Measurements from ENCODE around the gene ARID4A.
"Not testable (repeated sequence)": the region's sequence is repeated elsewhere in the genome, so short reads cannot be mapped to it uniquely, and the experiment has no call there.

ARID4A gene

DNA sequence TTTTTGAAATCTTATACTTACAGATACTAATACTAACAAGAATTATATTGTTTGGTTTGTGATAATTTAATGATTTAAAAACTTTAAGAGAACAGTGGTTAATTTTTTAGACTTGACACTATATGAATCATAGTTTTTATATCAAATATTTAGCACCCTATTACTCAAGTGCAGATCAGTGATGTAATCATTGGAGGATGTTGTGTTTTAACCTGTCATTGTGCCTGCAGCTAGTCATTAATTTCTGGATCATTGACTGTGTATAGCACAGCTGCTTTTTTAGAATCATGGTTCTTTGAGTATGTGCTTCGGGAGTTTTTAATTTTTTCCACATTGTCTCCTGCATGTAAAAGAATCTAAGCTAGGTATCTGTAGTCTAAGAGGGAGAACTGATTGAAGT, 17.3 kb downstream of the ARID4A start:
- Histone ChIP-seq H3K9me3 (ENCODE audit: control insufficient read depth, insufficient read depth, low read depth, low read length) (no peaks in the 10 kb centered on the region), H3K9ac (ENCODE audit: low read length) (no peak overlapping the region), H3K36me3 (ENCODE audit: control insufficient read depth, insufficient read depth, low read length) (peaks cover 14% of the 10 kb centered on the region), H3K4me3 (ENCODE audit: low read depth, low read length) (no peak overlapping the region), H3K4me1 (ENCODE audit: control insufficient read depth, insufficient read depth, low read length) (no peaks in the 10 kb centered on the region), H3K27ac (ENCODE audit: low read depth, low read length) (no peak overlapping the region), H3K27me3 (ENCODE audit: control insufficient read depth, insufficient read depth, low read length) (no peaks in the 10 kb centered on the region)

DNA sequence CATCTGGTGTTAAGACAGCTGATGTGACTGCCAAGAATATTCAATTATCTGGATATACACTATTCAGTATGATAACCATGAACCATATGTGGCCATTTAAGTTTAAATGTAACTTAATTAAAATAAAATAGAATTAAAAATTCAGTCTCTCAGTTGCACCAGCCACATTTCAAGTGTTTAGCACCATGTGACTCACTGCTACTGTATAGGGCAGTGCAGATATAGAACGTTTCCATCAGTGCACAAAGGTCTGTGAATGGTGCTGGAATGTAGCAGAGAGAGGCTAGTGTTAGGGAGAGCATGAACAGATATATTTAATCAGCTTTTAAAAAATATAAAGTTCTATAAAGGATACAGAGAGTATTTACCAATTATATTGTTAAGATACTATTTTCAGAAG, 28.7 kb downstream of the ARID4A start:
- H3K27me3 ChIP-seq (ENCODE audit: control insufficient read depth, insufficient read depth, low read length), result no peaks in the 10 kb centered on the region
- no peak overlapping the region for H3K27ac ChIP-seq (ENCODE audit: low read depth, low read length)
- peaks cover 8% of the 10 kb centered on the region for H3K4me1 ChIP-seq (ENCODE audit: control insufficient read depth, insufficient read depth, low read length)
- H3K9me3 ChIP-seq (ENCODE audit: control insufficient read depth, insufficient read depth, low read depth, low read length), result no peaks in the 10 kb centered on the region
- no peak overlapping the region for H3K4me3 ChIP-seq (ENCODE audit: low read depth, low read length)
- no peak overlapping the region for H3K9ac ChIP-seq (ENCODE audit: low read length)
- H3K36me3 ChIP-seq (ENCODE audit: control insufficient read depth, insufficient read depth, low read length), result peaks cover 61% of the 10 kb centered on the region

DNA sequence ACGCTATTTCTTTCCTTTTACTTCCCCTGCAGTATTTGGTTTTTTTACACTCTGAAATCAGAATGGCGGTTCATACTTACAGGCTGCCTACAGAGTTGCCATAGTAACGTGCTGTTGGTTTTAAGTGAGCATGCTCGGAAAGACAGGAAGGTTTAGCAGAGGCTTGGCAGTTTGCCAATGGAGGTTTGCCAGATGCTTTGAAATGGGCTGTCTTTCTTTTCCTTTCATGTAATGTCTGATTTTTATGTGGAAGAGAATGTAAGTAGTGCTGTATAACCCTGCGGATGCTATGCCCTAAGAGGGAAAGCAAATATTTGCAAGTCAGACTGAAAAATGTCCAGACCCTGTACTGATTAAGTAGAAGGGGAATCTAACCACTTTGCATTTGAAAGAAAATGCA, 32.8 kb downstream of the ARID4A start:
- peaks cover 8% of the 10 kb centered on the region for H3K4me1 ChIP-seq (ENCODE audit: control insufficient read depth, insufficient read depth, low read length)
- H3K36me3 ChIP-seq (ENCODE audit: control insufficient read depth, insufficient read depth, low read length), result peaks cover 44% of the 10 kb centered on the region
- H3K27me3 ChIP-seq (ENCODE audit: control insufficient read depth, insufficient read depth, low read length), result no peaks in the 10 kb centered on the region
- H3K4me3 ChIP-seq (ENCODE audit: low read depth, low read length), result no peak overlapping the region
- H3K9ac ChIP-seq (ENCODE audit: low read length), result no peak overlapping the region
- peak overlapping the region; percentile 42; the same call in 1 of the 2 replicates for H3K27ac ChIP-seq (ENCODE audit: low read depth, low read length)
- H3K9me3 ChIP-seq (ENCODE audit: control insufficient read depth, insufficient read depth, low read depth, low read length), result no peaks in the 10 kb centered on the region

DNA sequence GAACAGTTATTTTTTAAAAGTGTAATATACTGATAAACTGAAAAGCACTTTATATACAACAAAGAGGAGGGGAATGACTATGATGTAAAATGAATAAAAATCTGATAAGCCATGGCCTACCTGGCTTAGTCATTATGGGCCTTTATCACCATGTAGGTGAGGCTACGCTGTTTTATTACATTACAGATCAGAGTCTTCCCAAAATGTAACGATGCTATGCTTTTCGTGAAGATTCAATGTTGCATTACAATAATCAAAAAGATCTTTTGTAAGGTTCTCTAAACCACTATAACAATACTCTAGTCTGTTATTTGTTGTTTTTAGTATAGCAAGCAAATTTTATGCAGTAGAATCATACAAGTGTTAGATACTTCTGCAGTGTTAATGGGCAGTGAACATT, 34.2 kb downstream of the ARID4A start:
- Histone ChIP-seq H3K4me3 (ENCODE audit: low read depth, low read length) (no peak overlapping the region), H3K4me1 (ENCODE audit: control insufficient read depth, insufficient read depth, low read length) (peaks cover 8% of the 10 kb centered on the region), H3K9me3 (ENCODE audit: control insufficient read depth, insufficient read depth, low read depth, low read length) (no peaks in the 10 kb centered on the region), H3K27me3 (ENCODE audit: control insufficient read depth, insufficient read depth, low read length) (no peaks in the 10 kb centered on the region), H3K36me3 (ENCODE audit: control insufficient read depth, insufficient read depth, low read length) (peaks cover 39% of the 10 kb centered on the region), H3K9ac (ENCODE audit: low read length) (no peak overlapping the region), H3K27ac (ENCODE audit: low read depth, low read length) (no peak overlapping the region)

DNA sequence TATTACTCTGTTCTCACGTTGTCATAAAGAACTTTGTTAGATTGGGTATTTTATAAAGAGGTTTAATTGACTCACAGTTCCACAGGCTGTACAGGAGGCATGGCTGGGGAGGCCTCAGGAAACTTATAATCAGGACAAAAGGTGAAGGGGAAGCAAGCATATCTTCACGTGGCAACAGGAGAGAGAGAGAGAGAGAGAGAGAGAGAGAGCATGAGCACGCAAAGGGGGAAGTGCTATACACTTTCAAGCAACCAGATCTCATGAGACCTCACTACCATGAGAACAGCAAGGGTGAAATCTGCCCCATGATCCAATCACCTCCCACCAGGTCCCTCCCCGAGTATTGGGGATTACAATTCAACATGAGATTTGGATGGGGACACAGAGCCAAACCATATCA, 41.3 kb downstream of the ARID4A start:
- not testable (repeated sequence) for H3K4me1 ChIP-seq (ENCODE audit: control insufficient read depth, insufficient read depth, low read length); H3K4me3 ChIP-seq (ENCODE audit: low read depth, low read length); H3K9ac ChIP-seq (ENCODE audit: low read length); H3K27ac ChIP-seq (ENCODE audit: low read depth, low read length); H3K27me3 ChIP-seq (ENCODE audit: control insufficient read depth, insufficient read depth, low read length); H3K9me3 ChIP-seq (ENCODE audit: control insufficient read depth, insufficient read depth, low read depth, low read length)
- peaks cover 22% of the 10 kb centered on the region for H3K36me3 ChIP-seq (ENCODE audit: control insufficient read depth, insufficient read depth, low read length)

DNA sequence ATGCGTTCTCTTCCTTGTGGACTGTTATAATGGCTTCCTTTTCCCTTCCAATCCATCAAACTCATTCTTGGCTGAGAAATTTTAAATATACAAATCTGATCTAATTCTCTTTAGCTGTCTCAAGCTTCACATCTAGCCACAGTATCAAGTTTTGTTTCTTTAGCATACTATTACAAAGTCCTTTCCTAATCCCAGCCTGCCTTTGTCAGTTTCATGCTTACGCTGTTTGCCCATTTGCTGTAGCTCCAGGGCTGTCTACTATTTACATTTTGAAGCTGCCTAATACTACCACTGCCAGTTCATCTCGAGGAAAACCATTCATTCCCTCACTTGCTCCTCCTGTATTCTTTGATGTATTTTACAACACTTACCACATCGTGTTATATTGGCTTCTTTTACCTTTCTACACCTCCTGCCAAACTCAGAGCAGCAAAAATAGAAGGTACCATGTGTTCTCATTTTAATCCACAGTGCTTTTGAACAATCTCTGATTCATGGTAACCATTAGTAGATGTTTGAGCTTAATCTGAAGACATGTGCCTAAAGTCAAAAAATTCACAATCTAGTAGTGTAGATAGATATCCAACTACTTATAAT, 42.9 kb downstream of the ARID4A start:
- Histone ChIP-seq H3K9me3 (ENCODE audit: control insufficient read depth, insufficient read depth, low read depth, low read length) (no peaks in the 10 kb centered on the region), H3K9ac (ENCODE audit: low read length) (no peak overlapping the region), H3K4me3 (ENCODE audit: low read depth, low read length) (no peak overlapping the region), H3K4me1 (ENCODE audit: control insufficient read depth, insufficient read depth, low read length) (no peaks in the 10 kb centered on the region), H3K27me3 (ENCODE audit: control insufficient read depth, insufficient read depth, low read length) (no peaks in the 10 kb centered on the region), H3K27ac (ENCODE audit: low read depth, low read length) (no peak overlapping the region), H3K36me3 (ENCODE audit: control insufficient read depth, insufficient read depth, low read length) (peaks cover 24% of the 10 kb centered on the region)

DNA sequence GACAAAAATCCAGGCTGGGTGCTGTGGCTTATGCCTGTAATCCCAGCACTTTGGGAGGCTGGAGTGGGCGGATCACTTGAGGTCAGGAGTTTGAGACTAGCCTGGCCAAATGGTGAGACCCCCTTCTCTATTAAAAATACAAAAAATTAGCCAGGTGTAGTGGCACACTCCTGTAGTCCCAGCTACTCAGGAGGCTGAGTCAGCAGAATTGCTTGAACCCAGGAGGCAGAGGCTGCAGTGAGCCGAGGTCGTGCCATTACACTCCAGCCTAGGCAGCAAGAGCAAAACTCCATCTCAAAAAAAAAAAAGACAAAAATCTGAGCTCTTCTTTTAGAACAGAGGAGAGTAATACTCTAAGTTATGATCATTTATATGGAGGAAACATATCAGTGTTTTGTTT, 45.2 kb downstream of the ARID4A start:
- H3K4me1 ChIP-seq (ENCODE audit: control insufficient read depth, insufficient read depth, low read length); H3K4me3 ChIP-seq (ENCODE audit: low read depth, low read length); H3K27me3 ChIP-seq (ENCODE audit: control insufficient read depth, insufficient read depth, low read length); H3K9me3 ChIP-seq (ENCODE audit: control insufficient read depth, insufficient read depth, low read depth, low read length); H3K9ac ChIP-seq (ENCODE audit: low read length); H3K27ac ChIP-seq (ENCODE audit: low read depth, low read length): not testable (repeated sequence)
- H3K36me3 ChIP-seq (ENCODE audit: control insufficient read depth, insufficient read depth, low read length), result peaks cover 36% of the 10 kb centered on the region

DNA sequence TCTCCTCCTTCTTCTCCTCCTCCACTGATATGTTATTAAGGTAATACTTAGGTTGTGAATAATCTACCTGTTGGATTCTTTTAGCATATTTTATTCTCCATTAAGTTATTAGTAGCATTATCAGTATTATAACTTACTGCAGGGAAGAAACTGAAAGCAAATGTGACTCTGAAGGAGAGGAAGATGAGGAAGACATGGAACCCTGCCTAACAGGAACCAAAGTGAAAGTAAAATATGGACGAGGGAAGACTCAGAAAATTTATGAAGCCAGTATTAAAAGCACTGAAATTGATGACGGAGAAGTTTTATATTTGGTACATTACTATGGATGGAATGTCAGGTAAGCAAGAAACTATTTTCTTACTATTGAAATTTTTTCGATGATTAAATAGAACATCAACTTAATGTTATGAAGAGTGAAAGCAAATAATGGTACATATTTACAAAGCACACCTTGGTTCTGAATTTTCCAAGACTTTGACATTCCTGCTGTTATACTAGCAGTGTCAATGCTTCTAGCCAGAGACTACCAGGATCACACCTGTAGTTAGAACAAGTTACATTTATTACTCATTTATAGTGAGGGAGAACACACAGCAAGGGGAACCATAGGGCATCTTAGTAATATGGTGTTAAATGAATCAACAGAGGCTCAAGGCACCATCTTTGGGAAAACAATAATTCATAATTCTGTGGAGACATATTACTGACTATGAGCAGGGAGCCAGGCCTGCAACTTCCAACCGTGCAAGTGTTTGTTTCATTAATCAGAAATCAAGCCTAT, 55.4 kb downstream of the ARID4A start:
- Histone ChIP-seq H3K9ac (ENCODE audit: low read length) (no peak overlapping the region), H3K36me3 (ENCODE audit: control insufficient read depth, insufficient read depth, low read length) (peaks cover 41% of the 10 kb centered on the region), H3K4me1 (ENCODE audit: control insufficient read depth, insufficient read depth, low read length) (no peaks in the 10 kb centered on the region), H3K27me3 (ENCODE audit: control insufficient read depth, insufficient read depth, low read length) (no peaks in the 10 kb centered on the region), H3K4me3 (ENCODE audit: low read depth, low read length) (no peak overlapping the region), H3K9me3 (ENCODE audit: control insufficient read depth, insufficient read depth, low read depth, low read length) (no peaks in the 10 kb centered on the region), H3K27ac (ENCODE audit: low read depth, low read length) (0 out of 2 replicates have a peak overlapping the region, but pooled peaks have one; percentile 38)

DNA sequence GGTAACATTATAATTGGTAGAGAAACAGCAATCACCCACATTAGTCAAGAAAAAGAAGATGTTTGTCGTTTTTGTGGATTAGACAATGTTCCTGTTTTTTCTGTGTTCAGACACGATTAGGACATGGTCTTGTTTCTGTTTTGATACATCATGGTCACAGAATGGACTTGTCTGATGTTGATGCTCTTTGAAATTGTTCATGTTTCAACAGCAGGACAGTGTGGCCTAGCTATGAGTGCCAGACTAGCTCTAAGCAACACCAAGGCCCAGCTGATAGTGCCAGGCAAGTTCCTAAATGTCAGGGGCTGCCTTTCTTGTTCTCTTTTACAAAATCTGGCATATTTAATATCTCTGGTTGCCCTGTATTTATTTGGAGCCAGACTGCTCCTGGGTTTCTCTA, 56.5 kb downstream of the ARID4A start:
- no peak overlapping the region for H3K27ac ChIP-seq (ENCODE audit: low read depth, low read length)
- no peak overlapping the region for H3K9ac ChIP-seq (ENCODE audit: low read length)
- H3K4me1 ChIP-seq (ENCODE audit: control insufficient read depth, insufficient read depth, low read length), result no peaks in the 10 kb centered on the region

DNA sequence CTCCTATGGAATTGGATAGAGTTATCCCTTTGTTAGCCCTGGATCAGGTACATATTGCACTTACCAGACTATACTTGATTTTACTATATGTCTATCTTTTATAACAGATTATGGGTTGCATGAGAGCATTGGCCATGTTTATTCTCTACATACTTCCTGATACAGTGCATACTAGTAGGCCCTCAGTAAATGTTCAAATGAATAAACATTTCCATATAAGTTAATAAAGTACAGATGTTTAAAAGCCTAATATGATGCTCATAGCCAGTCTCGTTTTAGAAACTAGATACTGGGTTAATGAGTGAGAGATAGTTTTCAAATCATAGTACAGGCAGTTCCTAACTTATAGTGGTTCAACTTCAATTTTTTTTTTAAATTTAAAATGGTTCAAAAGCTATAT, 57.9 kb downstream of the ARID4A start:
- Histone ChIP-seq H3K4me3 (ENCODE audit: low read depth, low read length) (no peak overlapping the region), H3K27me3 (ENCODE audit: control insufficient read depth, insufficient read depth, low read length) (no peaks in the 10 kb centered on the region), H3K27ac (ENCODE audit: low read depth, low read length) (no peak overlapping the region), H3K9me3 (ENCODE audit: control insufficient read depth, insufficient read depth, low read depth, low read length) (no peaks in the 10 kb centered on the region), H3K36me3 (ENCODE audit: control insufficient read depth, insufficient read depth, low read length) (peaks cover 47% of the 10 kb centered on the region), H3K9ac (ENCODE audit: low read length) (no peak overlapping the region), H3K4me1 (ENCODE audit: control insufficient read depth, insufficient read depth, low read length) (no peaks in the 10 kb centered on the region)

More for the DNA sequence above, 56.5 kb downstream of the ARID4A start:
- no peak overlapping the region for H3K4me3 ChIP-seq (ENCODE audit: low read depth, low read length)
- H3K36me3 ChIP-seq (ENCODE audit: control insufficient read depth, insufficient read depth, low read length), result peaks cover 41% of the 10 kb centered on the region
- no peaks in the 10 kb centered on the region for H3K9me3 ChIP-seq (ENCODE audit: control insufficient read depth, insufficient read depth, low read depth, low read length)
- H3K27me3 ChIP-seq (ENCODE audit: control insufficient read depth, insufficient read depth, low read length), result no peaks in the 10 kb centered on the region

DNA sequence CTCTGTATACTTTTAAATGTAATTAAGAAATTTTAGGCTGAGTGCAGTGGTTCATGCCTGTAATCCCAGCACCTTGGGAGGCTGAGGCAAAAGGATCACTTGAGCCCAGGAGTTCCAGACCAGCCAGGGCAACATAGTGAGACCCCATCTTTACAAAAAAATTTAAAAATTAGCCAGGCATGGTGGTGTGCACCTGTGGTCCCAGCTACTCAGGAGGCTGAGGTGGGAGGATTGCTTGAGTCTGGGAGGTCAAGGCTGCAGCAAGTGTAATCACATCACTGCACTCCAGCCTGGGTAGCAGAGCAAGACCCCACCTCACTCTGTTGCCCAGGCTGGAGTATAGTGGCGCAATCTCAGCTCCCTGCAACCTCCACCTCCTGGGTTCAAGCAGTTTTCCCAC, 63.9 kb downstream of the ARID4A start:
- H3K27me3 ChIP-seq (ENCODE audit: control insufficient read depth, insufficient read depth, low read length); H3K9ac ChIP-seq (ENCODE audit: low read length); H3K9me3 ChIP-seq (ENCODE audit: control insufficient read depth, insufficient read depth, low read depth, low read length); H3K4me3 ChIP-seq (ENCODE audit: low read depth, low read length); H3K27ac ChIP-seq (ENCODE audit: low read depth, low read length); H3K4me1 ChIP-seq (ENCODE audit: control insufficient read depth, insufficient read depth, low read length): not testable (repeated sequence)
- H3K36me3 ChIP-seq (ENCODE audit: control insufficient read depth, insufficient read depth, low read length), result peaks cover 58% of the 10 kb centered on the region

All from HUES6 (cell line).